ENCODE results near the gene KCNG4.

DNA sequence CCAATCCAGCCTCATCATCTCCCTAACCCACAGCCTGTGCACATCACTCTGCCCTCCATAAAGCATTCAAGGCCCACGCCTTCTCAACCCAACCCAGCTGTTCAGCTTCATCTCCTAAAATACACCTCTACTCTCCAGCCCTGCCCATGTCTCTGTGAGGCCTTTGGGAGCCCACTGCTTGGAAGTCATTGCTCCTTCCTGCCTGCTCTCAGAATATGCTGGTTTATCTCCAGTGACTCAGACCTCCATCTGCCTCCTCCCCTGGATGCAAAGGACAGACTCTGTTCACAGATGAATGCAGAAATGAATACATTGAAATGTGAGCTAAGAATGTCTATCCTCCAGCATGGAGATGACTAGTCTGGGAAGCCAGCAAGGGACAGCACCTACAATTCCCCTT lies 19.0 kb downstream of the KCNG4 start:
- TF ChIP-seq, protein P1, sequence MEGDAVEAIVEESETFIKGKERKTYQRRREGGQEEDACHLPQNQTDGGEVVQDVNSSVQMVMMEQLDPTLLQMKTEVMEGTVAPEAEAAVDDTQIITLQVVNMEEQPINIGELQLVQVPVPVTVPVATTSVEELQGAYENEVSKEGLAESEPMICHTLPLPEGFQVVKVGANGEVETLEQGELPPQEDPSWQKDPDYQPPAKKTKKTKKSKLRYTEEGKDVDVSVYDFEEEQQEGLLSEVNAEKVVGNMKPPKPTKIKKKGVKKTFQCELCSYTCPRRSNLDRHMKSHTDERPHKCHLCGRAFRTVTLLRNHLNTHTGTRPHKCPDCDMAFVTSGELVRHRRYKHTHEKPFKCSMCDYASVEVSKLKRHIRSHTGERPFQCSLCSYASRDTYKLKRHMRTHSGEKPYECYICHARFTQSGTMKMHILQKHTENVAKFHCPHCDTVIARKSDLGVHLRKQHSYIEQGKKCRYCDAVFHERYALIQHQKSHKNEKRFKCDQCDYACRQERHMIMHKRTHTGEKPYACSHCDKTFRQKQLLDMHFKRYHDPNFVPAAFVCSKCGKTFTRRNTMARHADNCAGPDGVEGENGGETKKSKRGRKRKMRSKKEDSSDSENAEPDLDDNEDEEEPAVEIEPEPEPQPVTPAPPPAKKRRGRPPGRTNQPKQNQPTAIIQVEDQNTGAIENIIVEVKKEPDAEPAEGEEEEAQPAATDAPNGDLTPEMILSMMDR (IDR thresholded peaks at IDR 0.05; ENCODE audit: poor library complexity, severe bottlenecking): no peak
- no peak for TF ChIP-seq POLR2AphosphoS5 (IDR thresholded peaks at IDR 0.05)
- no peak for TF ChIP-seq TAF1 (IDR thresholded peaks at IDR 0.05; ENCODE audit: low read depth)

Data from neural cell (in vitro differentiated cells).